Cardiac muscle cell (in vitro differentiated cells and primary cell): ENCODE results near the gene CSTF1. TPM values are rescaled to one million over a fixed set of nuclear protein-coding genes. Genes with fewer than 3 reads are reported as not detected.
A peak's percentile ranks its signal among the peaks of the same experiment; 100 is the strongest.

Source experiments
- DNase-seq, 2 donors: peaks; one replicate each; pipeline versions ENCODE4 v3.0.0 to v3.0.0-alpha.2; 2010 to 2017; ENCODE audit warnings: low read depth in 1 of 2, low spot score in 1 of 2
- H3K27ac ChIP-seq: fragments of 200-600 bp; sonication (generic); 2 replicates; pipeline ENCODE4 v1.5.1; 2016
- H3K27me3 ChIP-seq: fragments of 200-600 bp; sonication (generic); 2 replicates; pipeline ENCODE4 v1.6.0; 2016; ENCODE audit warnings: control low read depth
- H3K36me3 ChIP-seq: fragments of 200-600 bp; sonication (generic); 2 replicates; pipeline ENCODE4 v1.5.1; 2016; ENCODE audit warnings: control low read depth
- H3K4me1 ChIP-seq: fragments of 200-600 bp; sonication (generic); 2 replicates; pipeline ENCODE4 v1.8.1; 2017; ENCODE audit warnings: low read depth, mild to moderate bottlenecking, mixed run types
- H3K4me3 ChIP-seq: fragments of 200-600 bp; sonication (generic); 2 replicates; pipeline ENCODE4 v1.5.1; 2016; ENCODE audit warnings: mild to moderate bottlenecking
- H3K9me3 ChIP-seq: fragments of 200-600 bp; sonication (generic); 2 replicates; pipeline ENCODE4 v1.5.1; 2017; ENCODE audit warnings: low read depth, mild to moderate bottlenecking, control low read depth
- polyA plus RNA-seq: library from polyadenylated mRNA; unstranded; fragments of >200 nt; fragmentation: Nextera tagmentation; extraction: Ambion mirVana; gene quantifications from 2 replicates; pipeline ENCODE4 v1.2.1, GENCODE V29; 2016
- total RNA-seq: library from RNA; depleted of rRNA; stranded (reverse); fragments of >200 nt; gene quantifications from 2 replicates; pipeline ENCODE4 v1.2.3, GENCODE V29; 2016
- TF ChIP-seq, protein P1 (sequence below): IDR thresholded peaks from 2 replicates; pipeline ENCODE4 v1.5.1; 2012; ENCODE audit warnings: low read depth, mild to moderate bottlenecking, low read length

Gene CSTF1
- total and polyA plus RNA-seq, 2 experiments from 2014 or later: 34.9 to 46.4 TPM

DNA sequence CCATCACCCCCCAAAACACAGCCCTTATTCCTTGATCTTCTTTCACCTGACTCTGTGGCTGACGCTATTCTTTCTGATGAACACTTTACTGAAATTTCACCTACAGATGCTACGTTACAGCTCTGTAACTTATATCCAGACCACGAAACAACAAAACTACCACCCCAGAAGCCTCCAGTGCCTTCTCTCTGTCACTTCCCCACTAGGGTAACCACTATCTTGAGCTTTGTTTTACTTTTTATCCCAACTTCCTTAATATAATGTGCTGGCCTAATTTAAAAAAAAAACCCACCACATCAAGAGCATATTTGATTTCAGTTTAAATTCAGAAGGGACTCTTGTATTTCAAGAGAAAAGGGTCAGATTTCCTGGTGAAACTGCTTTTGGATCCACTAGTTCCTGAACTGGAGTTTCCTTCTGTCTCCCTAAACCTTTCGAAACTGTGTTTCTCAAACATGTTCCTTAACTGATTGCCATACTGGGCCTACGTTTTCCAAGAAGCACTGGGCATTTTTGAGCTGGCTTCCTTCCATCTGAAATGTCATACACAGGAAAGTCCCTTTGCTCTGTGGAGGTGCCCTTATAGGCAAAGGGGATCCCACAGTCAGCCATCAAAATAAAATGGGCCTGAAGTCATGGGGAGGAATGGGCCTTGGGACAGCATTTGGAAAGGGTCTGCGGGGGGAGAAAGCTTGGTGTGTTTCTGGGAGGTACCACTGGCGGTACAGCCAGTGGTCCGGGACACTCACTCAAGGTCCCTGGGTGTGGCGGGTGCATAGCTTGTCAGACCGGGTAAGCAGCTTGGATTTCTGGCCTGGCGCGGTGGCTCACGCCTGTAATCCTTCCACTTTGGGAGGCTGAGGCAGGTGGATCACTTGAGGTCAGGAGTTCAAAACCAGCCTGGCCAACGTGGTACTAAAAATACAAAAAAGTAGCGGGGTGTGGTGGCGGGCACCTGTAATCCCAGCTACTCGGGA, 50.2 kb downstream of the CSTF1 start:
- TF ChIP-seq, protein P1, sequence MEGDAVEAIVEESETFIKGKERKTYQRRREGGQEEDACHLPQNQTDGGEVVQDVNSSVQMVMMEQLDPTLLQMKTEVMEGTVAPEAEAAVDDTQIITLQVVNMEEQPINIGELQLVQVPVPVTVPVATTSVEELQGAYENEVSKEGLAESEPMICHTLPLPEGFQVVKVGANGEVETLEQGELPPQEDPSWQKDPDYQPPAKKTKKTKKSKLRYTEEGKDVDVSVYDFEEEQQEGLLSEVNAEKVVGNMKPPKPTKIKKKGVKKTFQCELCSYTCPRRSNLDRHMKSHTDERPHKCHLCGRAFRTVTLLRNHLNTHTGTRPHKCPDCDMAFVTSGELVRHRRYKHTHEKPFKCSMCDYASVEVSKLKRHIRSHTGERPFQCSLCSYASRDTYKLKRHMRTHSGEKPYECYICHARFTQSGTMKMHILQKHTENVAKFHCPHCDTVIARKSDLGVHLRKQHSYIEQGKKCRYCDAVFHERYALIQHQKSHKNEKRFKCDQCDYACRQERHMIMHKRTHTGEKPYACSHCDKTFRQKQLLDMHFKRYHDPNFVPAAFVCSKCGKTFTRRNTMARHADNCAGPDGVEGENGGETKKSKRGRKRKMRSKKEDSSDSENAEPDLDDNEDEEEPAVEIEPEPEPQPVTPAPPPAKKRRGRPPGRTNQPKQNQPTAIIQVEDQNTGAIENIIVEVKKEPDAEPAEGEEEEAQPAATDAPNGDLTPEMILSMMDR: no peak

DNA sequence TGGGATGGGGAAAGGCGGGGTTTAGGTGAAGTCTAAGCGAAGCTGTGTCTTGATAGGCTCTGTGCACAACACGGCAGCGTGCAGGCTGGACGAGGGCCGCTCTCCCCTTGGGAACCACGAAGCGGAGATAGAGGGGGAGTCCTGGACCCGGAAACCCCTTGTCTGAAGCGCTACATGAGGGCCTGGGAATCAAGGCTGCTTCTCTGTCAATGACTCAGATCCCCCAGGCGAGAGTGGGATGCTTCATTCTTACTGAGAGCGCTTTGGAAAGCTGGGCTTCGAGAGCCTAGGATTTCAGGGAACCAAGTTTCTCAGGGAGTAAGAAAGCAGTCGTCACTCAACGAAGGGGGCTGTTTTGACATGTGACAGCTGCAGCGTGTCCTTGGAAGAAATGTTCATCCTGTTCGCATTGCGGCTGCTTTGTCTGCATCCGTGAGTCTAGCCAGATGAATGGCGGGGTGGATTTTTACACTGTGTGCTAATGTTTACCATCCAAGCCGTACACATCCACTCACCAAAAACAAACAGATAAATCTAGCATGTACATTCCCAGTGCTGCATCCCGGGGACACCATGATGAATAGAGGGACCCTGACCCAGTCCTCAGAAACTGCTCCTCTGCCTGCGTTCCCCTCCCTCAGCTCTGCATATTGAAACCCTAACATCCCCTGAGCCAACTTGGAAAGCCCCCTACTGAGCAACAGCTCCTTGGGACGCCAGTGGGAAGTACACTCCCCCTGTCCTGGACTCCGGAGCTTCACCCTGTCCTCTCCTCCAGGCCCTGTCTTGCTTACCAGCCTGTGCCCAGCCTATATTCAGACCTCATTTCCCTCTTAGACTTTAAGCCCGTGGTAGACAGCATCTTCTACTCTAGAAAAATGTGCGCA, 51.5 kb downstream of the CSTF1 start:
- Histone ChIP-seq H3K4me1 (no peaks in the 10 kb centered on the region), H3K27ac (no peak overlapping the region), H3K4me3 (no peak overlapping the region), H3K27me3 (no peaks in the 10 kb centered on the region), H3K36me3 (no peaks in the 10 kb centered on the region), H3K9me3 (no peaks in the 10 kb centered on the region)
- TF ChIP-seq, protein P1: no peak
- DNase-seq: peak in 1 of 2 donors; percentile 74

More for the DNA sequence above, 50.2 kb downstream of the CSTF1 start:
- Histone ChIP-seq H3K27ac (no peak overlapping the region), H3K9me3 (no peaks in the 10 kb centered on the region), H3K4me1 (no peaks in the 10 kb centered on the region), H3K36me3 (no peaks in the 10 kb centered on the region), H3K27me3 (no peaks in the 10 kb centered on the region), H3K4me3 (no peak overlapping the region)
- peak in 1 of 2 donors; percentile 28 for DNase-seq

DNA sequence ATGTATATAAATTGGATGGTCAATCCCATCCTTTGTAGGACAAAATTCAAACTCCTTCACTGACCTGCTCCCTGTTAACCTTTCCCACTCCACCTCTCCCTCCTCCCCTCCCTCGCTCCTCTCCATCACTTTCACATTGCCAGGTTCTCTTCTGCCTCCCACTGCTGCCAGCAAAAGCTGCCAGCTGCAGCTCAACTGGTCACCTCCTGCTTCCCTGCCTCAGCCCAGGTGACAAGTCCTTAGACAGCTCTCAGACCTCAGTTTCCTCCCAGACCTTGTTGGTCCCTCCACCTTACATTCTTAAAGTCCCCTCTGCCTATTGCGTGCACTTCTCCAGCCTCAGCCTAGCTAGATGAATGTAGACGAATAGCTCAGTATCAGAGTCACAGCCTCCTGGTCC, 52.7 kb downstream of the CSTF1 start:
- DNase-seq: no peak
- Histone ChIP-seq H3K4me1 (no peaks in the 10 kb centered on the region), H3K27me3 (no peaks in the 10 kb centered on the region), H3K36me3 (no peaks in the 10 kb centered on the region), H3K9me3 (no peaks in the 10 kb centered on the region), H3K4me3 (no peak overlapping the region), H3K27ac (no peak overlapping the region)
- TF ChIP-seq, protein P1: no peak

DNA sequence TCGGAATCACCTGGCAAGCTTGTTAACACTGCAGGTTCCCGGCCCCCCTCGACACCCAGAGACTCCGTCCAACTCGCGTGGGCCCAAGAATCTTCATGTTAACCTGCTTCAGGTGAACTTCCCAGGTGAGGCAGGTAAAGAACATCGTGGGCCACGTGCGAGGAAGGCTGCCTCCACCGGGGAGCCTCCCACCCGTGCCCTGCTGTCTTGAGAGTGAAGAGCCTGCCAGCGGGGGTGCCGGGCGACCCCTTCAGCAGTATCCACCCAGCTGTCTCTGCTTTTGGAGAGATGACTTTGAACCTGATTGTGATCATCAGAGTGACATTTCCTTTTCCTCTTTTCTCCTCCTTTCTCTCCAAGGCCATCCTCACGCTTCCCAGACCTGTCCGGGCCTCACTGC, 53.1 kb downstream of the CSTF1 start:
- Histone ChIP-seq H3K27me3 (no peaks in the 10 kb centered on the region), H3K4me1 (no peaks in the 10 kb centered on the region), H3K9me3 (no peaks in the 10 kb centered on the region), H3K4me3 (no peak overlapping the region), H3K27ac (no peak overlapping the region), H3K36me3 (no peaks in the 10 kb centered on the region)
- DNase-seq: no peak
- TF ChIP-seq, protein P1: no peak

DNA sequence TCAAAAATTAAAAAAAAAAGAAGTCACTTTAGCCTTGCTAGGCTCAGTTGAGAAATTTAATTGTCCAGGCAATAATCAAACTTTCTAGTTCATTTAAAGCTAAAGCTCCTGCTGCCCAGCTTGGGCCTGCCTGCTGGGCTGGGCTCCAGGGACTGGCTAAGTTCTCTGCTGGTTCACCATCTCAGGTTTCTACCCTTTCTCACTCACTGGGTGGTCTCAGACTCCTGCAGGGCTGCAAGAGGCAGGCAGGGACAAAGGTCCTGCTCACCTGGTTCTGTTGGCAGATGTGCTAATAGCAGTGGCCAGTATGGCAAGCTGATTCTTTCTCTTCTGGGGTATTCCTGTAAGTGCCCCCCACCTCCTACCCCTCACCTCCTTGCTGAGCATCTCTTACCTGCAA, 54.8 kb downstream of the CSTF1 start:
- DNase-seq: no peak
- H3K27ac ChIP-seq: no peak overlapping the region
- no peaks in the 10 kb centered on the region for H3K36me3 ChIP-seq
- H3K4me1 ChIP-seq: no peaks in the 10 kb centered on the region
- no peaks in the 10 kb centered on the region for H3K9me3 ChIP-seq
- H3K27me3 ChIP-seq: no peaks in the 10 kb centered on the region
- TF ChIP-seq, protein P1: no peak
- no peak overlapping the region for H3K4me3 ChIP-seq
